ENCODE measurements around the gene PTH1R. TPM values are rescaled to one million over a fixed set of nuclear protein-coding genes. Genes with fewer than 3 reads are reported as not detected.

PTH1R gene
- total RNA-seq, 2 donors from 2014 or later: 1.4 to 1.7 TPM

GRCh38 chr3:46860810-46861604 lies 16.5 kb upstream of the PTH1R start:
- intact Hi-C loops (cut with DNase I, micrococcal nuclease): no loop called here
- DNase-seq (peak in 1 of 2 donors; percentile 14), ATAC-seq (no peak)

GRCh38 chr3:46861605-46862368 lies 15.7 kb upstream of the PTH1R start:
- intact Hi-C loops (cut with DNase I, micrococcal nuclease): no loop called here
- ATAC-seq (no peak), DNase-seq (peak in 1 of 2 donors; percentile 18)

- intact Hi-C loops (cut with DNase I, micrococcal nuclease): no loop called here
- ATAC-seq: no peak
- DNase-seq: peak in 1 of 2 donors; percentile 14
These were observed 15.0 kb upstream of the PTH1R start for GRCh38 chr3:46862369-46863025.

- DNase-seq (peak in 1 of 2 donors; percentile 8), ATAC-seq (no peak)
- intact Hi-C loops (cut with DNase I, micrococcal nuclease): no loop called here
These were observed 14.2 kb upstream of the PTH1R start, which contains the start of gene MYL3 for GRCh38 chr3:46863261-46863782. Gene MYL3, minus strand, starts transcription at chr3:46863444. Its CDS starts 54 bp downstream, at chr3:46863390.

GRCh38 chr3:46864061-46864881 lies 13.2 kb upstream of the PTH1R start:
- intact Hi-C loops (cut with DNase I, micrococcal nuclease): no loop called here
- ATAC-seq: no peak
- DNase-seq: peak in 1 of 2 donors; percentile 3

GRCh38 chr3:46865031-46865507 lies 12.5 kb upstream of the PTH1R start:
- no peak for DNase-seq
- ATAC-seq: no peak
- intact Hi-C loops (cut with DNase I, micrococcal nuclease): no loop called here

GRCh38 chr3:46865546-46865945 lies 12.0 kb upstream of the PTH1R start:
- DNase-seq: no peak
- intact Hi-C loops (cut with DNase I, micrococcal nuclease): no loop called here
- no peak for ATAC-seq

GRCh38 chr3:46866032-46866595 lies 11.4 kb upstream of the PTH1R start:
- intact Hi-C loops (cut with DNase I, micrococcal nuclease): no loop called here
- no peak for DNase-seq

GRCh38 chr3:46866720-46867549 lies 10.6 kb upstream of the PTH1R start:
- DNase-seq: peak; percentile 59 to 89
- intact Hi-C loops (cut with DNase I, micrococcal nuclease): no loop called here
- peak; percentile 68 for ATAC-seq

More at GRCh38 chr3:46866032-46866595, 11.4 kb upstream of the PTH1R start:
- ATAC-seq: no peak

- intact Hi-C loops (cut with DNase I, micrococcal nuclease): no loop called here
- ATAC-seq (peak; percentile 66), DNase-seq (peak; percentile 44 to 66)
These were observed 10.0 kb upstream of the PTH1R start for GRCh38 chr3:46867550-46867898.

- DNase-seq: no peak
- intact Hi-C loops (cut with DNase I, micrococcal nuclease): no loop called here
- no peak for ATAC-seq
These were observed 9.2 kb upstream of the PTH1R start for GRCh38 chr3:46868287-46868686.

- DNase-seq (no peak), ATAC-seq (no peak)
- intact Hi-C loops (cut with DNase I, micrococcal nuclease): no loop called here
These were observed 8.6 kb upstream of the PTH1R start for GRCh38 chr3:46868948-46869347.

- ATAC-seq: no peak
- DNase-seq: no peak
- intact Hi-C loops (cut with DNase I, micrococcal nuclease): no loop called here
These were observed 8.1 kb upstream of the PTH1R start for GRCh38 chr3:46869440-46869839.

- no peak for ATAC-seq
- no peak for DNase-seq
- intact Hi-C loops (cut with DNase I, micrococcal nuclease): no loop called here
These were observed 6.9 kb upstream of the PTH1R start for GRCh38 chr3:46870651-46871050.

GRCh38 chr3:46871222-46871621 lies 6.3 kb upstream of the PTH1R start:
- no peak for ATAC-seq
- DNase-seq: no peak
- intact Hi-C loops (cut with DNase I, micrococcal nuclease): no loop called here

GRCh38 chr3:46873521-46873920 lies 4.0 kb upstream of the PTH1R start:
- ATAC-seq (no peak), DNase-seq (no peak)
- intact Hi-C loops (cut with DNase I, micrococcal nuclease): no loop called here

GRCh38 chr3:46874430-46874829 lies 3.1 kb upstream of the PTH1R start:
- intact Hi-C loops (cut with DNase I, micrococcal nuclease): no loop called here
- DNase-seq (no peak), ATAC-seq (no peak)
